HepG2 (cell line): ENCODE measurements around the gene BATF2. TPM values are rescaled to one million over a fixed set of nuclear protein-coding genes. Genes with fewer than 3 reads are reported as not detected.

Experiments used
- ARID2 ChIP-seq: sonication (generic); formaldehyde crosslinking; IDR thresholded peaks from 2 replicates; pipeline ENCODE4 v1.8.1; 2022; ENCODE audit warnings: mild to moderate bottlenecking, missing genetic modification reagents, borderline replicate concordance
- ELF3 ChIP-seq: IDR thresholded peaks from 2 replicates; pipeline ENCODE4 v1.6.1; 2016; ENCODE audit warnings: missing genetic modification reagents, missing compliant biosample characterization
- HCFC1 ChIP-seq: fragments of 150-350 bp; IDR thresholded peaks from 2 replicates; pipeline ENCODE4 v1.6.1; 2014; ENCODE audit warnings: low read depth, low read length
- HES4 ChIP-seq: sonication (generic); formaldehyde crosslinking; IDR thresholded peaks from 2 replicates; pipeline ENCODE4 v1.9.0; 2021; ENCODE audit warnings: mild to moderate bottlenecking, missing genetic modification reagents, borderline replicate concordance
- JDP2 ChIP-seq: sonication (generic); formaldehyde crosslinking; IDR thresholded peaks from 2 replicates; pipeline ENCODE4 v1.8.1; 2022; ENCODE audit warnings: missing genetic modification reagents, borderline replicate concordance
- MTA1 ChIP-seq: sonication (generic); formaldehyde crosslinking; IDR thresholded peaks from 2 replicates; pipeline ENCODE4 v1.4.0; 2020; ENCODE audit warnings: missing genetic modification reagents, mild to moderate bottlenecking, borderline replicate concordance
- NFYB ChIP-seq: sonication (generic); formaldehyde crosslinking; IDR thresholded peaks from 2 replicates; pipeline ENCODE4 v1.4.0; 2020; ENCODE audit warnings: missing genetic modification reagents
- PLRG1 ChIP-seq: fragments of 450-650 bp; conservative IDR thresholded peaks from 2 replicates; pipeline ENCODE4 v1.6.1; 2016
- ZFP82 ChIP-seq: sonication (generic); formaldehyde crosslinking; IDR thresholded peaks from 2 replicates; pipeline ENCODE4 v1.5.1; 2020; ENCODE audit warnings: mild to moderate bottlenecking, missing genetic modification reagents, borderline replicate concordance
- ZNF629 ChIP-seq: sonication (generic); formaldehyde crosslinking; conservative IDR thresholded peaks from 2 replicates; pipeline ENCODE4 v1.5.0; 2020; ENCODE audit warnings: missing genetic modification reagents
- ZNF776 ChIP-seq: sonication (generic); formaldehyde crosslinking; IDR thresholded peaks from 2 replicates; pipeline ENCODE4 v1.4.0; 2020; ENCODE audit warnings: mild to moderate bottlenecking, missing genetic modification reagents
- polyA plus RNA-seq, 8 experiments: library from polyadenylated mRNA; depleted of rRNA in 3 of 8; stranded (reverse) in 7 of 8; unstranded in 1 of 8; fragments of >200 nt; fragmentation: Illumina TruSeq in 4 of 8; extraction: Trizol in 4 of 8; gene quantifications; 2 replicates each; pipeline versions ENCODE4 v1.2.1 to v1.2.3, GENCODE V29; 2011 to 2016; ENCODE audit warnings: low read depth in 4 of 8, missing spikeins in 1 of 8, mixed read lengths in 1 of 8; ENCODE audit not compliant: insufficient read depth in 1 of 8
- total RNA-seq, 5 experiments: library from RNA; depleted of rRNA; stranded (reverse); fragments of >200 nt; fragmentation: Illumina TruSeq; extraction: Trizol; gene quantifications; 2 replicates each; pipeline ENCODE4 v1.2.3, GENCODE V29; 2016; ENCODE audit warnings: low read depth in 1 of 5
- TF ChIP-seq, protein P1 (sequence below): sonication (generic); formaldehyde crosslinking; IDR thresholded peaks from 2 replicates; pipeline ENCODE4 v1.5.0; 2020; ENCODE audit warnings: mild to moderate bottlenecking, missing genetic modification reagents
- TF ChIP-seq, protein P2 (sequence below): sonication (generic); formaldehyde crosslinking; IDR thresholded peaks from 2 replicates; pipeline ENCODE4 v1.8.0; 2023; ENCODE audit warnings: mild to moderate bottlenecking, missing genetic modification reagents

BATF2 gene
- total and polyA plus RNA-seq, 2 of the 13 experiments (the other 11 are each of a cell fraction or from before 2014, with no cell fraction given) = 2.8 to 3.9 TPM

DNA sequence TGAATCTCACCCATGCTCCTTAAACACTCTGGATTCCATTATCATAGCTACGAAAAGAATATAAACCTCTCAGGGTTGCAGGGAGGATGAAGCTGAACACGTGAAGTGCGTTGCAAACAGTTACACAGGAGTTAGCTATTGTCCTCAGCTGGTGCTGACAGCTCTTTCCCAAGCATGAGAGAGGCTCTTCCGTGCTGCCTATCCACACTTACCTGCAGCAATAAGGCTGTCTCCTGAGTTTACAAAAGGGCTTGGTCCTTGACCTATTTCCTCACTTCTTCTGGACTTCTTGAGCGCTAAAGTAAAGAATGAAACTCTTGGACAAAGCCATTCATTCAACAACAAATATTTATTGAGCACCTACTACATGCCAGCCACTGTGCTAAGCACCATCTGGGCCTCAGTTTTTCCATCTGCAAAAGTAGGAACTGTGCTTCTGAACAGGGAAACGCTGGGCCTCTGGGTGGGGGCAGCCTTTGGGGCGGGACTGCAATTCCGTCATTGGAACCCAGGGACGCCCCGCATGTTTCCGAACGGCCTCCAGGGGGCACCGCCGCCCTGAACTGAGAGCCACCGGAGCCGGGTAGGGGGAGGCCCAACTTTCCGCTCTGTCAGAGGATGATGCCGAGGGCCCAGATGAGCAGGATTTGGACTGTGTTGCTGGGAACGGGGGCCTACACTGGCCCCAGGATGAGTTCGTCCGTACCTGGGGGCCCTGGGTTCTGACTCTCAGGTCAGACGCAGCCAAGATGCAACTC, 16.5 kb upstream of the BATF2 start (continued):
- TF ChIP-seq HES4 (CRISPR knock-in tag) (0 out of 2 replicates have a peak, but pooled peaks have one; percentile 59), NFYB (CRISPR knock-in tag) (no peak), ZNF629 (CRISPR knock-in tag) (peak; percentile 90), ELF3 (CRISPR knock-in tag) (peak; percentile 22; the same call in 1 of the 2 replicates), ARID2 (CRISPR knock-in tag) (peak; percentile 19; the same call in 1 of the 2 replicates), MTA1 (no peak), ZNF776 (CRISPR knock-in tag) (no peak), ZFP82 (CRISPR knock-in tag) (0 out of 2 replicates have a peak, but pooled peaks have one; percentile 21), HCFC1 (no peak), PLRG1 (no peak), JDP2 (CRISPR knock-in tag) (no peak)
- TF ChIP-seq, protein P1, sequence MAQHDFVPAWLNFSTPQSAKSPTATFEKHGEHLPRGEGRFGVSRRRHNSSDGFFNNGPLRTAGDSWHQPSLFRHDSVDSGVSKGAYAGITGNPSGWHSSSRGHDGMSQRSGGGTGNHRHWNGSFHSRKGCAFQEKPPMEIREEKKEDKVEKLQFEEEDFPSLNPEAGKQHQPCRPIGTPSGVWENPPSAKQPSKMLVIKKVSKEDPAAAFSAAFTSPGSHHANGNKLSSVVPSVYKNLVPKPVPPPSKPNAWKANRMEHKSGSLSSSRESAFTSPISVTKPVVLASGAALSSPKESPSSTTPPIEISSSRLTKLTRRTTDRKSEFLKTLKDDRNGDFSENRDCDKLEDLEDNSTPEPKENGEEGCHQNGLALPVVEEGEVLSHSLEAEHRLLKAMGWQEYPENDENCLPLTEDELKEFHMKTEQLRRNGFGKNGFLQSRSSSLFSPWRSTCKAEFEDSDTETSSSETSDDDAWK (CRISPR knock-in tag) = no peak
- TF ChIP-seq, protein P2, sequence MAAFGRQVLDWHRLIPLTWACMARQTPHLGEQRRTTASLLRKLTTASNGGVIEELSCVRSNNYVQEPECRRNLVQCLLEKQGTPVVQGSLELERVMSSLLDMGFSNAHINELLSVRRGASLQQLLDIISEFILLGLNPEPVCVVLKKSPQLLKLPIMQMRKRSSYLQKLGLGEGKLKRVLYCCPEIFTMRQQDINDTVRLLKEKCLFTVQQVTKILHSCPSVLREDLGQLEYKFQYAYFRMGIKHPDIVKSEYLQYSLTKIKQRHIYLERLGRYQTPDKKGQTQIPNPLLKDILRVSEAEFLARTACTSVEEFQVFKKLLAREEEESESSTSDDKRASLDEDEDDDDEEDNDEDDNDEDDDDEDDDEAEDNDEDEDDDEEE (CRISPR knock-in tag) = 0 out of 2 replicates have a peak, but pooled peaks have one; percentile 48
- TF ChIP-seq, all 625 proteins: peak for 75
